SH-SY5Y (cell line): ENCODE measurements around the gene TRIM13.

Experiments
- GATA2 ChIP-seq: IDR thresholded peaks from 2 replicates; pipeline ENCODE4 v1.6.1; 2011; ENCODE audit warnings: mild to moderate bottlenecking, low read depth, low read length
- GATA3 ChIP-seq: IDR thresholded peaks from 2 replicates; pipeline ENCODE4 v1.6.1; 2011; ENCODE audit warnings: low read depth, mild to moderate bottlenecking, low read length, moderate library complexity

DNA sequence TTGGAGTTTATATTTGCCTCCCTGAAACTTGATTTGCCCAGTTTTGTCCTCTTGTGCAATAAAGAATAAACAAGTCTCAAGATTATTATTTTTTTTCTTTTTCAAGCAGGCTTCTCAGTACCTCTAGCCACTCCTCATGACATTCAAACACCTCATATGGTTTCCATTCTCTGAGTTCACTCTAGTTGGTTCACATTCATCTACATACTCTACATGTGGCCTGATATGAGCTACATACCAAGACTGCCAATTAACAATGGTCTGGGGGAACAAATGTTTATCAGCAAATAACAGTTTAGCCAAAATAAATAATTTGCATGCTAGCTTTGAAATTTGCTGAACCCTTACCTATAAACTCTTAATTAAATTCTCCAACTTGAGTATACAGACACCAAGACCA, 40.9 kb downstream of the TRIM13 start:
- TF ChIP-seq GATA3, result no peak
- no peak for TF ChIP-seq GATA2
